Measurements from ENCODE around the gene SMARCD3.

The SMARCD3 gene

GRCh38 chr7:151272405-151272804 lies 23.9 kb upstream of the SMARCD3 start:
- DNase-seq: no peak

GRCh38 chr7:151271699-151272355 lies 23.3 kb upstream of the SMARCD3 start:
- no peak for DNase-seq

GRCh38 chr7:151269511-151269910 lies 21.0 kb upstream of the SMARCD3 start:
- DNase-seq: no peak

DNA sequence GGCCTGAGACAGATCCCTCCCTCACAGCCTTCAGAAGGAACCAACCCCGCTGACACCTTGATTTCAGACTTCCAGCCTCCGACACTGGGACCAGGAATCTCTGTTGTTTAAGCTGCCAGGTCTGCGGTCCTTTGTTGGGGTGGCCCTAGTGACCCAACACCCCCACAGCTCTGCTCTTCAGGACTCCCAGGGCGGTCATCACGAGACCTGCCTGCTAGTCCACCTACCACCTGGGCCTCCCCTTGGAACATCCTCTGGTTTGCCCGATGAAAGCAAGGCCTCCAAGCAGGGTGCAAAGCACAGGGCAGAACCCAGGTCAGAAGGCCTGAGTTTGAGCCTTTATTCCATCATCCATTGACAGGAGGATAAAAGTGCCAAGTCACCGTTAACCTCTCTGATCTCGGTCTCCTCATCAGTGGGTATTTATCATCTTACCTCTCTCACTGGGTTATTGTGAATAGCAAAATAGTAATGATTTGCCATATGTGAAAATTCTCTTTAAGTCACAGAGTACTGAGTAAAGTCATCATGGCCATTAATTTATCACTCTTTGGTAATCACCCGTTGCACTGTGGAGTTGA lies 16.9 kb upstream of the SMARCD3 start:
- DNase-seq: no peak

DNA sequence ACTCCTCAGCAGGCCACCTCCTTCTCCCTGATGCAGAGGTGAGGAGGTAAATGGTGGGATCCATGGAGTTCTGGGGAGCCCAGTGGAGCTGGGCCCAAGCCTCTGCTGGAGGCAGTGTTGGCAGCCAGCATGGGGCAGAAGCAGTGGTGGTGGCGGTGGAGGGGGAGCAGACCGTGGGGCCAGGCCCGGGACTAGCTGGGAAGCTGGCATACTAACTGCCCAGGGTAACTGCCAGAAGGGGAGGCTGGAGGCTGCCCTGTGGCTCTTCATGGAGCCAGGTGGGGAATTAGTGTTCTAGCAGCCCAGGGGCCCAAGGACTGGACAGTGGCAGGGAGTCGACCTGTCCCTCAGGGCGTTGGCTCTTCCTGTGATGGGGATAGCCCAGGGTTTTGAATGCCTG lies 16.1 kb upstream of the SMARCD3 start:
- no peak for DNase-seq

DNA sequence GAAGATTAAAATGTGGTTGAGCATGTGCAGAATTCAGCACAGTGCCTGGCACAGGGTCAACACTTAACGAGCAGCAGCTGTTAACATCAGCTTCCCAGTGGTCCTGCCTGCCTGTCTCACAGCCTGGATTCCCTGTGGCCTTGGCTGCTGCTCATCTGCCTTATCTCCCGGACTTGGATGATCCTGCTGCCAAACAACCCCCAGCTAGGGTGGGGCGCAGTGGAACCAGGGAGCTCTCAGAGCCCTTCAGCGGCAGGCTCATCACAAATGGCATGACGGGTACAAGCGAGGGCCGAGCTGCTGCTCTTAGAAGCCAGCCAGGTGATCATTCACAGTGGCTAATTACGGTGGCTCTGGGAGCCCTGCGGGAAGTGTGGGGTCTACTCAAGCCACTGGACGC lies 13.0 kb upstream of the SMARCD3 start:
- no peak for DNase-seq

- DNase-seq: no peak
These were observed 12.4 kb upstream of the SMARCD3 start for GRCh38 chr7:151260883-151261282.

DNA sequence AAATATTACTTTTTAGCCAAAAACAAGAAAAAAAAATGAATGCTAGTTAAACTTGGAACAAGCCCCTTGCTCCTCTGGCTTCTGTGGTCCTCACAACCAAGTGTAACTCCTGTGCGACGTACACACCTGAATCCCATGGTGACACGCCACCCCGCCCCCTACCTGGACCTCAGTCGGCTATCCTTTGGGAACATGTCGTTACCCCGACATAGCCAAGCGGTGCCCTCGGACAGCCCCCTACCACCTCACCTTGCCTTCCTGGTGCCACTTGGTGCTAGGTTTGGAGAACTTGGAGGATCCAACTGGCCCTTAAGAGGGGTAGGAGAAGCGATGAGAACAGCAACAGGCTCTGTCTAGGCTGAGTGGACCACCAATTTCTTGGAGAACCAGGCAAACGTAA lies 12.0 kb upstream of the SMARCD3 start:
- no peak for DNase-seq

DNA sequence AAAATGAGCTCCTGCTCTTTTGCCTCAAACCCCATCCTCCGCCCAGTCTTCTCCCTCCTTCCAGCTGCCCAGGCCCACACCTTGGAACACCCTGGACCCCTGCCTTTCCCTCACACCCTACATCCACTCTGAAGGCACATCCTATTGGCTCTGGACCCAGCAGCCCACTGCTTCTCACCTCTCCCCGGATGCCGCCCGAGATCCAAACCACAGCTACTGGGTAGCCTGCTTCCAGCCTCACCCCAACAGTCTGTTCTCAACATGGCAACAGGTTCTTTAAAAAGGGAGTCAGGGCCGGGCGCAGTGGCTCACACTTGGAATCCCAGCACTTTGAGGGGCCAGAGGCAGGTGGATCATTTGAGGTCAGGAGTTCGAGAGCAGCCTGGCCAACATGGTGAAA lies 9.5 kb upstream of the SMARCD3 start:
- no peak for DNase-seq

- DNase-seq: no peak
These were observed 8.0 kb upstream of the SMARCD3 start for GRCh38 chr7:151256410-151257045.

DNA sequence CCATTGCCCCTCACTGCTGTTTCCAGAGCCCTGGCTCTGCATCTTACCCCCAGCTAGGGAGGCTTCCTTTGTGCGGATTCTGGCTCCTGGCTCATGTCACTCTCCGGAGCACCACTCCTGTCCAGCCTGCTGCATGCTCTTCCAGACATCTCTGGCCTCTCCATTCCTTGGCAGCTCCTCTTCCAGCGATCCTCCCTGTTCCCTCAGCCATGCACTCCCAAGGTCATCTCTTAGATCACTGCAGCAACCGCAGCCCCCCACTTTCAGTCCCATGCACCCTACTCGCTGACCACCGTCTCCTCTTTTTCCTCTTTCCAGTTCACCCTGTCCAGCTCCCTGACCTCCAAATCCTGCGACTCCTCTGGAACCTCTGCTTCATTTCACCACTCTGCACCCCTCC lies 6.9 kb upstream of the SMARCD3 start:
- no peak for DNase-seq

DNA sequence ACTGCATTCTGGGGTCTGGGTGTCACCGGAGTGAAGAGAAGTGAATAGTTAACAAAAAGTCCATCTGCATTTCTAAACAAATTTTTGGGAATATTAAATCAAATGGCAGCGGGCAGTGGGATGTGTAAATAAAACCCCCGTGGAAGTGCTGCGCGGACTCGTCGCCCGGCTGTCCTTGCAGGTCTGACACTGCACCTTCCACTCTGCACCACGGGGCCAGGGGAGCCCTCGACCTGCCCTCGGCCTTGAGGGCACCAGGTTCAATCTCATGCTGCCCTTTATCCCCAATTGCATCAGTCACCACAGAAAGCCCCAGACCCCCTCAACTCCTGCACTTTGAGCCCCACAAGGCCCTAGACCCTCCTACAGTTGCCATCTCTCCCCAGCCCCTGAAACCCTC lies 6.4 kb upstream of the SMARCD3 start:
- DNase-seq: no peak

DNA sequence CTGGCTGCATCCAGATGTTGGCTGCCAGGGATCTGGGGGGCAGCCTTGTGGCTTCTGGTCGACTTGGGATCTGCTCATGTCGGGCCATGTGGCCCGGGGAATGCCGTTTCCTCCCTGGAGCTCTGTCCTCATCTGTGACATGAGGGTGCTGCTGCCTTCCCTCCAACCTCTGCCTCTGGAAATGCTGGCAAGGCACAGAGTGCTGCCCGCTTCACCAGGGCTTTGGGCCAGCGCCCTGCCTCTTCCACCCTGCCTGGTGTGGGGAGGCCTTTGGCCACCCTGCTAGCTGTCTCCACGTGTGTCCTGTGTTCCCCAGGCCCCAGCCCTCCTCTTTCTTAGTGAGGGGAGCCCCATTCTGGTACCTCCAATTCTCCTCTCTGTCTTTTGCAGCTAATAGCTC lies 5.8 kb upstream of the SMARCD3 start:
- DNase-seq: no peak

DNA sequence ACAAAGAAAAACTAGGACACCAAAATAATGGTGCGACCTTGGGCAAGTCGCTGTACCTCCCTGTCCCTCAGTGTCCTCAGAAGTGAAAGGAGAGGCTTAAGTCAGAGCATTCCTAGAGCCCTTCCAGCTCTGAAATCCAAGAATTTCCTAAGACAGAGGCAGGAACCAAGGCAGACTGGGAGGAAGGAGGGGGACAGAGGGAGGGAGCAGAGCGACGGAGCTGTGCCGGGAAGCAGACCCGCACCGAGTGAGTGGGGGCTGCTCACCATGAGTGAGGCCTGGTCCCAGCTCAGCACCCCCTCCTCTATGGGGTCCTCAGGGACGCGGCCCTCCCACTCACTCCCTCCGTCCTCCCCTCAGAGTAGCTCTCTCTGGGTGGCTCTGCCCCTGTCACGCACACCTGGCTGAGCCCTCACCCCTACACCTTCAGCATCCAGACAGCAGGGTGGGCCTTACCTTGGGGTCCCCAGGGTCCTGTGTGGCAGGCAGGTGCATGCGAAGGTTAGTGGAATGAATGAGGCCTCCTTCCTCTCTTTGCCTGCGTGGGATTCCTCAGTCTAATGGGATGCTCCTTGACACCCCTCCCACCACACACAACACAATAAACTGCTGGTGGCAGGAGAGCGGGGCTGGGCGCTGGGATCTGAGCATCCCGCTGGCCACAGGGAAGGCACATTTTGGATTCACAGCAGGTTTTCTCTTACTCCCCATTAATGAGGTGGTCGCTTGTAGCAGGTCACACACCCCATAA lies 4.6 kb upstream of the SMARCD3 start:
- no peak for DNase-seq

GRCh38 chr7:151252561-151252835 lies 4.0 kb upstream of the SMARCD3 start:
- no peak for DNase-seq

DNA sequence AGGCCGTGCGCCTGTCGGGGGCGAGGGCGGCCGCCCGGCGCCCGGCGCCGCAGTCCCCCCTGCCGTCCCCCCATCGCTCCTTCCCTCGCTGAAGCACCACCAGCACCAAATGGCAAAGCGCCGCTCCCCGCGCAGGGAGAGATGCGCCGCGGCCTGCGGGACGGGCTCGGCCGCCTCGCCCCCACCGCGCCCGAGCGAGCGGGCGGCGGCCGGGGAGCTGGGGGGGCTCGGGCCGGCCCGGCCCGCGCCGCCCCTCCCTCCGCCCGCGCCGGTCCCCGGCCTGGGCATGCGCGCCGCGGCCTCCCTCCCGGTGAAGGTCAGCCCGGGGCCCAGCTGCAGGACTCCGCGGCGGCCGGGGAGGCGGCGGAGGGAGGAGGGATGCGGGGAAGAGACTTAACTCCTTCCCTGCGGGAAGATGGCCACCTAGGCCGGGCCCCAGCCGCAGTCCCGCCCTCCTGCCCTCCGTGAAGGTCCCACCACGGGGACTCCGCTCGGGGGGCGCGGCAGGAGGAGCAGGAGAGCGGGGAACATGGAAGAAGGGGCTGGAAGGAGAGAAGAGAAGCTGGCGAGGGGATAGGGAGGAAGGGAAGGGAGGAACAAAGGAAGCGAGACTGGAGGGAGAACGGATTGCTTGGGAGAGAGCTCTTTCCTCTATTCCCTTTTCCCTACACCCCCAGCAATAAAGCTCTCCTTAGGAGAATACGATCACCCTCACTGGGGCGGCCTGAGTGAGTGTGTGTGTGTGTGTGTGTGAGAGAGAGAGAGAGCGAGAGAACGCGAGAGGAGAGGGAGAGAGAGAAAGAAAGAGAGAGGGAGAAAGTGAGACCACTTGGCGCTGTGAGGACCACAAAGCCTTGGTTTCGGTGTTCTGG lies 3.4 kb upstream of the SMARCD3 start:
- DNase-seq: peak; percentile 67

GRCh38 chr7:151251328-151251688 lies 2.8 kb upstream of the SMARCD3 start:
- DNase-seq: peak; percentile 65

DNA sequence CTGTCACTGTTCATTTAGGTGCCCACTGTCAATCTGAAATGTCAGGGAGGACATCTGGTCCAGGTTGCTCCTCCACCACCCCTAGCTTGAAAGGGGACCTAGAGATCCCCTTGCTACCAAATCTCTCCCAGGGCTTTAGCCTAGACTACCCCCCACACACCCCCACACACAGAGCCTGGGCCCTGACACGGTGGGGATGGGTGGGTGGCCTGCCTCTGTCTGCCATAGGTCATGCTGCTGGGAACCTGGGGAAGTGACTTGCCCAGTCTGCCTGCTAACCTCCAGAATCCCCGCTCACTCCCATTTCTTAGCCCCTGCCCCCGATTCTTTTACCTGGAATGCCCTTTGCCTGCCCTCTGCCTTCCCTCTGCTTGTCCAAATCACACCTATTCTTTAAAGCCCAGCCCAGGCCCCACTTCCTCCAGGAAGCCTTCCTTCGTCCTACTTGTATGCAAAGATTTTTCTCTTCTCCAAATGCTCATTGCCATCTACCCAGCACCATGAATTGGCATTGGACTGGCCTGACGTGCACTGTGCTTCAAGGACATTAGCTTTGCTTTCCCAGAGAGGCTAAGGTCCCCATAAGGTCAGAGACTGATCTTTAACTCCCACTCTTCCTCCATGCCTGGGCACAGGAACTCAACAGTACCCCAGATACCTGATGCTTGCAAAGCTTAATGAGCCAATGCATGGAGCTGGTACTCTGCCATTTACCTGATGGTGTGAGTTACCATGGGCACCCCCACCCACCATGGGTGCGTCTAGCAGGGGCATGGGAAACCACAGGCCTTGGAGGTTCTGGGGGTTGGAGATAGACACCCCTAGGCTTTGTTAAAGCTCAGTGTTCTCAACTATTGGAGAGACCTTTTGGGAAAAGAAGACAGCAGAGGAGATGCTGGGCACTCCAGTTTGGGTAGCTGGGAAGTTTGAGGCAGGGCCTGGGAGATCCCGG lies 2.0 kb upstream of the SMARCD3 start:
- DNase-seq: no peak

DNA sequence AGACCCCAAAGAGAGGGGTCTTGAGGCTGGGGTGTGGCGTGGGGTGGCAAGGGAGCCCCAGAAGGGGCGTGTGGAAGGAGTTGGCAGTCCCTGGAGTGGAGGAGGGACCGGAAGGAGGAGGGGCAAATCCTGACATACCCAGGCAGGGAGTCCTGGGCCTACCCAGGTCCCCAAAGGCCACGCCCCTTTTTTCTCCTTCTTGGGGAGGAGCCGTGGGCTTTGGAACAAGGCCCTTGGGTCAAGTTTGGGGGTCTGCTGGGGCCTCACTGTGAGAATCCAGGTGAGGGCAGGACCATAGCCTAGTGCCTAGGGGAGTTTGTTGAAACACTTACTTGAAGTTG lies 1.2 kb upstream of the SMARCD3 start:
- DNase-seq: no peak

GRCh38 chr7:151249034-151249731 lies 689 bp upstream of the SMARCD3 start:
- DNase-seq: no peak

- no peak for DNase-seq
These were observed 716 bp downstream of the SMARCD3 start for GRCh38 chr7:151247611-151248345.
